IPS DF 19.7 (cell line): ENCODE data around the gene GPC1.

ENCODE experiments used
- DNase-seq: peaks from one replicate; pipeline ENCODE4 v3.0.0-alpha.2; 2013; ENCODE audit warnings: low read depth, low spot score

GPC1 gene

GRCh38 chr2:240499309-240500301 is 64.1 kb downstream of the GPC1 start:
- DNase-seq, result no peak

DNA sequence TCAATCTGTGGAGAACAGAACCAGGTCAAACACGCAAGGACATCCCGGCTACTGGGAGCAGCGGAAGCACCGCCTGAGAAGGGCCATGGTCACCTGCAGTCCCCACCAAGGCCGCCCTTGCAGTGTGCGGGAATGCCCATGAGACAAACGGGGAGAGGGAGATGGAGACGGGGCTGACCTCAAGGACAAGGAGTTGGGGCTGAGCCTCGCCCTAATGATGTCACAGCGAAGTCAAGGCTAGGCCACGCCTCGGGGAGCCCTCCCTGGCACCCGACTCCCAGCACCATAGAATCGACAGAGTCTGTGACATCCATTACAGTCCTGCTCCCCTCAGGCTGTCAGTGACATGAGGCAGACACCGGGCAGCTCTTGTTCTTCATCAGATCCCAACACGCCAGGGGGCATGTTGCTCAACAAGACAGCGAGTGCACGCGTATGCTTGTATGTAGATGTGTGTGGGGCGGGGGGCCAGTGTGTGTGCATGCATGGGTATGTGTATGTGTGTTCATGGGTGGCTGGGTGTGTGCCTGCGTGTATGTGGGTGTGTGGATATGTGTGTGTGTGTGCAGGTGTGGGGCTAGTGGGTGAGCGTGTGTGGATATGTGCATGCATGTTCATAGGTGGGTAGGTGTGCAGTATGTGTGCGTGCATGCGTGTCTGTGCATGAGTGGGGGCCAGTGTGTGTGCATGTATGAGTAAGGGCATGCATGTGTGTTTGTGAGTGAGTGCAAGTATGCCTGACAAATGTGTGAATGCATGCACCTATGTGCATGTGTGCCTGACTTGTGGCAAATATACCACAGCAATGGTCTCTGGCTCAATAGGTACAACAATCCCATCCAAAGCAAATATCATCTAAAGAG is 65.3 kb downstream of the GPC1 start:
- DNase-seq, result no peak

DNA sequence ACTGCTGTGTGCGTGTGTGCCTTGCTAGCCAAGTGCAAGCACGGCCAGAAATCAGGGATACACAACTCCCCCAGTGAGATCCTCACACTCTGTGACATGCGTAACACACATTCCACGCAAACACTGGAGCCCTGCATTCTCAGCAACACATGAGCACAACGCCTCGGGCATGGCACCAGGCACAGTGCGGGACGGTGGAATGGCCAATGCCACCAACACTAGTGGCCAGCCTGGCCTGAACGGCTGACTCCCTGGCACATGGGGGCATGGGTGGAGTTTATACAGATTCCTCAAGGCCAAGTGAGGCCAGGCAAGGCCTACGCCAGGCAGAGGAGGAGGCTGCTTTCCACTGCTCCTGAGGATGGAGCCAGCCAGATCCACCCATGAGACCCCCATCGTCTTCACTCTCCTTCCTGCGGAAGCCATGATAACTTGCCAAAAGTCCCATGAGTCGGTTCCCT is 66.1 kb downstream of the GPC1 start:
- DNase-seq, result no peak

DNA sequence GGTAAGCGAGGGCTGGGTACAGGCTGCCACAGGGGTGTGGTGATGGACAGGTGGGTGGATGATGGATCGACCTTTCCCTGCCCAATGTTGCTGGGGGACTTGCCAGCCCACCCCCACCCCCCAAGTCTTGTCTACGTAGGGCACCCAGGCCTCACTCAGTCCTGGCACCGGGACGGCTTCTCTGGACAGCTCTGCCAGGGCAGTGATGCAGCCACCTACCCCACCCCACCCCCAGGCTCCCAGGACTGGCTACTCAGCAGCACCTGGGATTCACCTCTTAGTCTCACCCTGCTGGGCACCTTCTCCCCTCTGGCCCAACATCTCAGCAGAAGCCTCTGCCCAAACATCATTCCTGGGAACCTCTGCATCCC is 66.6 kb downstream of the GPC1 start:
- no peak for DNase-seq

- no peak for DNase-seq
Observed at GRCh38 chr2:240502430-240503121, 67.1 kb downstream of the GPC1 start.

GRCh38 chr2:240503375-240503774 is 67.9 kb downstream of the GPC1 start:
- no peak for DNase-seq

DNA sequence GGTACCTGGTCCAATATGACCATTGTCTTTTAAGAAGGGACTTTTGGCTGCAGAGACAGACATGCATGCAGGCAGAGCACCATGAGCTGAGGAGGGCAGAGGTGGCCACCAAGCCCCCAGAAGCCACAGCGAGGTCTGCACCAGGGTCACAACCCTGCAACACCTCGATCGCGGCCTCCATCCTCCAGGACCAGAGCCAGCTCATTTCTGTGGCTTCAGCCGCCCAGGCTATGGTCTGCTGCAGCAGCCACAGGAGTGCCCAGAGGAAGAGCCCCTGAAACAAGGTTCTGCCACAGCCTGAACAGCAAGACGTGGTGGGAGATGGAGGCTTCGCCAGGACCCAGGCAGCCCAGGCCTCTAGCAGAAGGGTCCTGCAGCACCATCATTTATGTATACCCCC is 68.4 kb downstream of the GPC1 start:
- no peak for DNase-seq

GRCh38 chr2:240505910-240506309 is 70.4 kb downstream of the GPC1 start:
- no peak for DNase-seq

- DNase-seq, result no peak
Observed at GRCh38 chr2:240506406-240507059, 71.1 kb downstream of the GPC1 start.

DNA sequence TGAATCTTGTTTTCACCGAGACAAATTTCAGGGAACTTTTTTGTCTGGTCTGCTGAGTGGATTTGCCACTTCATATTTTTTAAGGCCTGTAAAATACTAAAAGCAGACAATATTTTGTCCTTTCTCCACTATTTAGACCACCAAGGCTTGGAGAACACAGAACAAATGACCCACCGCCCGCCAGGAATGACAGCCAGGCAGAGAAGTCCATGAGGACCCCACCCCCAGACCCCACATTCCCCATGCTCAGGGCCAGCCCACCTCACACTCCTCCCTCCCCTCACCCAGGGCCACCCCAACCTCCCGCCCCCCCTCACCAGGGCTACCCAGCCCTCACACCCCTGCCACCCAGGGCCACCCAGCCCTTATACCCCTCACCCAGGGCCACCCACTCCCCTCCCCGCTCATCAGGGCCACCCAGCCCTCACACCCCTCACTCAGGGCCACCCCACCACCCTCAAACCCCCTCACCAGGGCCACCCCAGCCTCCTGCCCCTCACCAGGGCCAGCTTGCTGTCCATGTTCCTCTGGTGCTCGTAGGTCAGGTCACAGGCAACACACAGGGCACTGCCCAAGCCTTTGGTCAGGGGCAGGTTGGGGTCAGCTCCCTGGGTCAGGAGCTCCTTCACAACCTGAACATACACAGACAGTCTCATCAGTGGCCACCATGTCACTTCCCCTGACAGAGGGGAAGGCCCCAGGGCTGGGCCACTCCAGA is 71.8 kb downstream of the GPC1 start:
- no peak for DNase-seq

- DNase-seq, result no peak
Observed at GRCh38 chr2:240507778-240508251, 72.4 kb downstream of the GPC1 start.

DNA sequence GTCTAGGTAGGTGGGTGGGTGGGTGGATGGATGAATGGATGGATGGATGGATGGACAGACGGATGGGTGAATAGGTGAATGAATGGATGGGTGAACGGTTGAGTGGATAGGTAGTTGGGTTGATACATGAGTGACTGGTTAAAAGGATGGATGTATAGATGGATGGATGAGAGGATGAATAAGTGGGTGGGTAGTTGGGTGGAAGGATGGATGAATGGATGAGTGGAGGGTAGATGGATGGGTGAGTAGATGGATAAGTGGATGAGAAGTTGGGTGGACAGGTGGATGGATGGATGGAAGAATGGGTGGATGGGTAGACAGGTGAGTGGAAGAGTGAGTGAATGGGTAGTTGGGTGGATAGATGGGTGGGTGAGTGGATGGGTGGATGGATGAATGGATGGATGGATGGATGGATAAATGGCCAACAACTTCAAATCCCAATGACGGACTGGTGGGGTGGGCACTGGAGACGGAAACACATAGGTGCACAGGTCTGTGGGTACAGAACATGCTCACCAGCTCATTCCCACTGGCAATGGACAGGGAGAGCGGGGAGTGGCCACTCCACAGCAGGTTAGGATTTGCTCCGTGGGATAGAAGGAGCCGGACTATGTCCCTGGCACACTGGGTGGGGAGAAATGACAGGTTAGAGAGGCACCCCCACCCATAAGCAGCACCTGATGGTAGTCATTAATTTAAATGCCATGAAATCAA is 73.5 kb downstream of the GPC1 start:
- DNase-seq, result no peak

- no peak for DNase-seq
Observed at GRCh38 chr2:240509667-240510512, 74.4 kb downstream of the GPC1 start.

DNA sequence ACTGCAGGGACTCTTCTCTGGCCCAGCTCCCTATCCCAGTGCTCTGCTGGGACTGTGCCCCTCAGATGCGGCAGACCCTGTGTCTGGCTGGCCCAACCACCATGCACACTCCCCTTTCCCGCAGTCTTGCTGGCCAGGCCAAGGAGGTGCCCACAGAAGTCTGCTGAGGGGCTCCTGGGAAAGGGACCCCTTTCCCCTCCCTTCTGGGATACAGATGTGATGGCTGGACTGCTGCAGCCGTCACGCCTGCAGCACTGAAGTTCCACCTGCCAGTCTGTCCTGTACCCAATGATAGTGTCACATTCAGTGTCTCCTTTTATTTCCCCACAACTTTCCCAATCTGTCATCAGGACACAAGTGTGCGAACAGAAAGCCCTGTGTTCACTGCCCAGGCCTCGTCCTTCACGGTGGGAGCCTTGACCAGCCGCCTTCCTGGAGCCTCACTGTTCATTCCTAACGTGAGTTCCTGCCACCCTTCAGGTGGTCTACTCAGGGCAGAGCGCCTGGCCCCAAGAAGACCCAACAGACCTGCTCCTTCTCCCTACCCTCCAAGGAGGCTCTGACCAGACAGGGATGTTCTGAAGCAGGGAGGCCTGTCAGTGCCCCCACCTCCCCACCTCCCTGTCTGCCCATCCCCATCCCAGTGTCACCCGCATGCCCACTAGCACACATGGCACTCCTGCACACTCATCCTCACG is 75.2 kb downstream of the GPC1 start:
- DNase-seq, result no peak

GRCh38 chr2:240511351-240512108 is 76.1 kb downstream of the GPC1 start:
- DNase-seq, result no peak

DNA sequence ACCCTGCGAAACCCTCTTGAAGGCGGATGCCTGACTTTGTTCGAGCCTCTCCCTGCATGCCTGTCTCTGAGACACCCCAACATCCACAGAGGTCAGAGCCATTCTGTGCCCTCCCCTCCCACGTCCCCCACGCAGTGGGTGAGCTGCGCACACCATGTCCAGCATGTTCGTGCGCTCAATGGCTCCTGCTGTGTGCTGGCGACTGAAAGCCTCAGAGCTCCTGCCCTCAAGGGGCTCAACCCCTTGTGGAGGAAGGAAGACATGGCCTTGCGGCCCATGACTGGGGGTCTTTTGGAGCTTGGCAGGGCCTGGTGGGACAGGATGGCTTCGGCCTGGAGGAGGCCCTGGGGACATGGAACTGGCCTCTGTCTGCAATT is 76.6 kb downstream of the GPC1 start:
- no peak for DNase-seq

GRCh38 chr2:240512666-240513535 is 77.4 kb downstream of the GPC1 start:
- no peak for DNase-seq
